Hepatocyte (in vitro differentiated cells): ENCODE results near the gene RAB3D.

Experiments
- EZH2phosphoT487 ChIP-seq: fragments of 200-600 bp; sonication (generic); IDR thresholded peaks from one replicate; pipeline ENCODE4 v1.6.1; 2018; ENCODE audit warnings: antibody characterized with exemption, mild to moderate bottlenecking, low read depth, moderate library complexity; ENCODE audit not compliant: unreplicated experiment, severe bottlenecking
- TF ChIP-seq, protein P1 (sequence below): fragments of 200-600 bp; sonication (generic); IDR thresholded peaks from 2 replicates; pipeline ENCODE4 v1.5.1; 2016; ENCODE audit warnings: antibody characterized with exemption, mild to moderate bottlenecking; ENCODE audit not compliant: poor library complexity

DNA sequence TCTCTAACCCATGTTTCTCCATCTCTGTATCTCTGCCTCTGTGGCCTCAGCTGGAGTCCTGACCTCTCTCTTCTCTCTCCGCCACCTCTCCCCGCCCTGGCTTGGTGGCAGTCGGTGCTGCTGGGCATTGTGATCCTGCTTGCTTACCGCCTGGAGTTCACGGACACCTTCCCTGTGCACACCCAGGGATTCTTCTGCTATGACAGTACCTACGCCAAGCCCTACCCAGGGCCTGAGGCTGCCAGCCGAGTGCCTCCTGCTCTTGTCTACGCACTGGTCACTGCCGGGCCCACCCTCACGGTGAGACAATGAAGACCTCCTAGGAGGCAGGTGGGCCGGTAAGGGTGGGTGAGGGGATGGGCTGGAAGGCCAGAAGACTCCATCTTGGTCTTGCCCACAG lies 20.0 kb upstream of the RAB3D start:
- TF ChIP-seq, protein P1, sequence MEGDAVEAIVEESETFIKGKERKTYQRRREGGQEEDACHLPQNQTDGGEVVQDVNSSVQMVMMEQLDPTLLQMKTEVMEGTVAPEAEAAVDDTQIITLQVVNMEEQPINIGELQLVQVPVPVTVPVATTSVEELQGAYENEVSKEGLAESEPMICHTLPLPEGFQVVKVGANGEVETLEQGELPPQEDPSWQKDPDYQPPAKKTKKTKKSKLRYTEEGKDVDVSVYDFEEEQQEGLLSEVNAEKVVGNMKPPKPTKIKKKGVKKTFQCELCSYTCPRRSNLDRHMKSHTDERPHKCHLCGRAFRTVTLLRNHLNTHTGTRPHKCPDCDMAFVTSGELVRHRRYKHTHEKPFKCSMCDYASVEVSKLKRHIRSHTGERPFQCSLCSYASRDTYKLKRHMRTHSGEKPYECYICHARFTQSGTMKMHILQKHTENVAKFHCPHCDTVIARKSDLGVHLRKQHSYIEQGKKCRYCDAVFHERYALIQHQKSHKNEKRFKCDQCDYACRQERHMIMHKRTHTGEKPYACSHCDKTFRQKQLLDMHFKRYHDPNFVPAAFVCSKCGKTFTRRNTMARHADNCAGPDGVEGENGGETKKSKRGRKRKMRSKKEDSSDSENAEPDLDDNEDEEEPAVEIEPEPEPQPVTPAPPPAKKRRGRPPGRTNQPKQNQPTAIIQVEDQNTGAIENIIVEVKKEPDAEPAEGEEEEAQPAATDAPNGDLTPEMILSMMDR: no peak
- no peak for TF ChIP-seq EZH2phosphoT487
